HCT116 (cell line): ENCODE data around the gene HIPK2. TPM values are rescaled to one million over a fixed set of nuclear protein-coding genes. Genes with fewer than 3 reads are reported as not detected.
A peak's percentile ranks its signal among the peaks of the same experiment; 100 is the strongest.

Source experiments
- ATAC-seq: fragments of 200-7000 bp; cut with Tn5 transposase; 2 replicates; pipeline ENCODE4 v1.9.1; 2020; ENCODE audit warnings: mild to moderate bottlenecking, moderate library complexity
- BruUV-seq: library from RNA; stranded (reverse); fragments of 400-500 nt; replicated peaks from 2 replicates; lab custom pipeline; 2021; lab: Mats Ljungman, UMichigan
- CTCF ChIA-PET: fragments of 300-600 bp; sonication (Branson Sonifier 250); formaldehyde crosslinking; loops from one replicate; lab custom pipeline; 2021; ENCODE audit warnings: antibody characterized with exemption; lab: Charles Lee
- POLR2A ChIA-PET: fragments of 300-600, 350-600 bp; sonication (Branson Sonifier 250); formaldehyde crosslinking; loops from one replicate; lab custom pipeline; 2021; ENCODE audit warnings: antibody characterized with exemption; lab: Charles Lee
- RAD21 ChIA-PET, 2 experiments: fragments of 300-600 bp; sonication (Branson Sonifier 250); formaldehyde crosslinking; loops; one replicate each; lab custom pipeline; 2023; ENCODE audit warnings: low total read pairs in 2 of 2; ENCODE audit not compliant: uncharacterized antibody in 2 of 2, unreplicated experiment in 2 of 2, low non-redundant PET in 1 of 2; lab: Charles Lee
- DNase-seq: peaks from one replicate; pipeline ENCODE4 v3.0.0-alpha.2; 2010; ENCODE audit warnings: low read depth, low spot score
- H2AFZ ChIP-seq: fragments of 200-600 bp; shearing (Covaris generic), sonication (generic); 2 replicates; pipeline ENCODE4 v1.6.1; 2017; ENCODE audit warnings: low read depth, mixed run types, mixed read lengths, antibody characterized with exemption, low read length; ENCODE audit not compliant: poor library complexity, severe bottlenecking
- H3K27ac ChIP-seq: 2 replicates; pipeline ENCODE4 v1.5.1; 2012; ENCODE audit warnings: low read depth, low read length
- H3K27me3 ChIP-seq: fragments of 200-600 bp; sonication (generic); 2 replicates; pipeline ENCODE4 v1.6.1; 2016; ENCODE audit warnings: mixed run types, low read length, mixed read lengths; ENCODE audit not compliant: insufficient read depth
- H3K36me3 ChIP-seq, 2 experiments: fragments of 200-500 bp in 1 of 2; fragments of 200-600 bp in 1 of 2; sonication (Bioruptor generic) in 1 of 2; sonication (generic) in 1 of 2; 2 replicates each; pipeline versions ENCODE4 v1.5.1 to v1.6.1; 2014 to 2016; ENCODE audit warnings: low read length in 2 of 2, inconsistent platforms in 1 of 2, mixed read lengths in 1 of 2, mixed run types in 1 of 2; ENCODE audit not compliant: insufficient read depth in 2 of 2, control insufficient read depth in 1 of 2
- H3K4me1 ChIP-seq, 2 experiments: fragments of 200-600 bp in 1 of 2; sonication (generic) in 1 of 2; 2 replicates each; pipeline versions ENCODE4 v1.5.1 to v1.6.1; 2012 to 2017; ENCODE audit warnings: low read length in 2 of 2, inconsistent platforms in 1 of 2, mild to moderate bottlenecking in 1 of 2, mixed read lengths in 1 of 2, mixed run types in 1 of 2, moderate library complexity in 1 of 2; ENCODE audit not compliant: insufficient read depth in 2 of 2, control insufficient read depth in 1 of 2
- H3K4me2 ChIP-seq: fragments of 200-600 bp; sonication (generic); 2 replicates; pipeline ENCODE4 v1.6.1; 2017; ENCODE audit warnings: mixed run types, low read length, mixed read lengths
- H3K4me3 ChIP-seq, 2 experiments: fragments of 200-600 bp in 1 of 2; sonication (generic) in 1 of 2; replicated peaks in 1 of 2; 2 replicates each; pipeline ENCODE4 v1.5.1; 2011 to 2016; ENCODE audit warnings: low read length in 2 of 2, control low read depth in 1 of 2, low read depth in 1 of 2, mild to moderate bottlenecking in 1 of 2, mixed read lengths in 1 of 2, mixed run types in 1 of 2
- H3K79me2 ChIP-seq: fragments of 200-600 bp; sonication (generic); 2 replicates; pipeline ENCODE4 v1.6.1; 2017; ENCODE audit warnings: mild to moderate bottlenecking, mixed run types, low read length, moderate library complexity, mixed read lengths; ENCODE audit not compliant: insufficient read depth
- H3K9ac ChIP-seq: fragments of 200-600 bp; sonication (generic); 2 replicates; pipeline ENCODE4 v1.6.1; 2016; ENCODE audit warnings: low read length, mixed read lengths
- H3K9me2 ChIP-seq: fragments of 200-600 bp; sonication (generic), shearing (Covaris generic); 2 replicates; pipeline ENCODE4 v1.6.1; 2017; ENCODE audit warnings: mixed run types, mild to moderate bottlenecking, moderate library complexity; ENCODE audit not compliant: insufficient read depth
- H3K9me3 ChIP-seq, 2 experiments: fragments of 200-500 bp in 1 of 2; fragments of 200-600 bp in 1 of 2; sonication (Bioruptor generic) in 1 of 2; sonication (generic) in 1 of 2; 2 replicates each; pipeline ENCODE4 v1.6.1; 2014 to 2017; ENCODE audit warnings: low read length in 2 of 2, mixed read lengths in 2 of 2, inconsistent platforms in 1 of 2, low read depth in 1 of 2, mild to moderate bottlenecking in 1 of 2, mixed run types in 1 of 2, moderate library complexity in 1 of 2; ENCODE audit not compliant: control insufficient read depth in 1 of 2, insufficient read depth in 1 of 2
- H4K20me1 ChIP-seq: fragments of 200-600 bp; sonication (generic), shearing (Covaris generic); 2 replicates; pipeline ENCODE4 v1.6.1; 2017; ENCODE audit warnings: mixed run types, mild to moderate bottlenecking, moderate library complexity; ENCODE audit not compliant: insufficient read depth
- FOSL1 ChIP-seq: IDR thresholded peaks from 2 replicates; pipeline ENCODE4 v1.6.1; 2012; ENCODE audit warnings: low read depth
- JUND ChIP-seq: IDR thresholded peaks from 2 replicates; pipeline ENCODE4 v1.6.1; 2012
- MAX ChIP-seq: IDR thresholded peaks from 2 replicates; pipeline ENCODE4 v1.6.1; 2012
- RAD21 ChIP-seq: IDR thresholded peaks from 2 replicates; pipeline ENCODE4 v1.6.1; 2012; ENCODE audit warnings: low read depth, mild to moderate bottlenecking
- SP1 ChIP-seq: IDR thresholded peaks from 2 replicates; pipeline ENCODE4 v1.6.1; 2012; ENCODE audit warnings: low read depth
- SRF ChIP-seq: IDR thresholded peaks from 2 replicates; pipeline ENCODE4 v1.6.1; 2012; ENCODE audit warnings: low read depth
- YY1 ChIP-seq: IDR thresholded peaks from 2 replicates; pipeline ENCODE4 v1.6.1; 2011; ENCODE audit warnings: low read length, low read depth, moderate library complexity, mild to moderate bottlenecking; ENCODE audit not compliant: insufficient replicate concordance; ENCODE audit errors: extremely low read depth
- ZFX ChIP-seq: fragments of 450-650 bp; IDR thresholded peaks from 2 replicates; pipeline ENCODE4 v1.6.1; 2017
- intact Hi-C: fragments of 100-400 bp; cut with micrococcal nuclease; formaldehyde crosslinking; loops from 2 replicates; pipeline ENCODE4 v1.10.0; 2022
- total RNA-seq: library from RNA; stranded (reverse); gene quantifications from one replicate; pipeline ENCODE4 v1.2.1, GENCODE V29; 2021; ENCODE audit not compliant: unreplicated experiment
- TF ChIP-seq, protein P1 (sequence below), 3 experiments: fragments of 200-600 bp in 1 of 3; sonication (generic) in 1 of 3; IDR thresholded peaks in 2 of 3; conservative IDR thresholded peaks in 1 of 3; 2 replicates each; pipeline ENCODE4 v1.5.1; 2012 to 2017; ENCODE audit warnings: low read depth in 2 of 3, low read length in 2 of 3, antibody characterized with exemption in 1 of 3, borderline replicate concordance in 1 of 3, control low read depth in 1 of 3, mild to moderate bottlenecking in 1 of 3, mixed read lengths in 1 of 3, mixed run types in 1 of 3, moderate library complexity in 1 of 3; ENCODE audit not compliant: insufficient read depth in 1 of 3

The HIPK2 gene
- total RNA-seq, 1 experiment from 2014 or later = 49.5 TPM

- ATAC-seq = peak; percentile 59
- no peak overlapping the region for H3K4me3 ChIP-seq
- no peaks in the 10 kb centered on the region for H3K9me3 ChIP-seq
- POLR2A ChIA-PET = no interaction called here
- no peaks in the 10 kb centered on the region for H4K20me1 ChIP-seq
- RAD21 ChIA-PET = no interaction called here
- peaks cover 21% of the 10 kb centered on the region; the same call in 1 of the 2 replicates for H3K79me2 ChIP-seq
- no peak overlapping the region for H3K4me2 ChIP-seq
- no TSS peak for BruUV-seq
- TF ChIP-seq, protein P1, sequence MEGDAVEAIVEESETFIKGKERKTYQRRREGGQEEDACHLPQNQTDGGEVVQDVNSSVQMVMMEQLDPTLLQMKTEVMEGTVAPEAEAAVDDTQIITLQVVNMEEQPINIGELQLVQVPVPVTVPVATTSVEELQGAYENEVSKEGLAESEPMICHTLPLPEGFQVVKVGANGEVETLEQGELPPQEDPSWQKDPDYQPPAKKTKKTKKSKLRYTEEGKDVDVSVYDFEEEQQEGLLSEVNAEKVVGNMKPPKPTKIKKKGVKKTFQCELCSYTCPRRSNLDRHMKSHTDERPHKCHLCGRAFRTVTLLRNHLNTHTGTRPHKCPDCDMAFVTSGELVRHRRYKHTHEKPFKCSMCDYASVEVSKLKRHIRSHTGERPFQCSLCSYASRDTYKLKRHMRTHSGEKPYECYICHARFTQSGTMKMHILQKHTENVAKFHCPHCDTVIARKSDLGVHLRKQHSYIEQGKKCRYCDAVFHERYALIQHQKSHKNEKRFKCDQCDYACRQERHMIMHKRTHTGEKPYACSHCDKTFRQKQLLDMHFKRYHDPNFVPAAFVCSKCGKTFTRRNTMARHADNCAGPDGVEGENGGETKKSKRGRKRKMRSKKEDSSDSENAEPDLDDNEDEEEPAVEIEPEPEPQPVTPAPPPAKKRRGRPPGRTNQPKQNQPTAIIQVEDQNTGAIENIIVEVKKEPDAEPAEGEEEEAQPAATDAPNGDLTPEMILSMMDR (IDR thresholded peaks at IDR 0.05 in 2 of 3, conservative IDR thresholded peaks at IDR 0.05 in 1 of 3; ENCODE audit: borderline replicate concordance in 1 of 3, insufficient read depth in 1 of 3, low read depth in 2 of 3, low read length in 2 of 3) = peak in 2 of 3 experiments; percentile 41 to 46; a peak in 4 of 6 replicates
- TF ChIP-seq RAD21 = peak; percentile 38; the same call in 1 of the 2 replicates
- TF ChIP-seq JUND = no peak
- H3K4me1 ChIP-seq = 0 out of 4 replicates have a peak, but pooled peaks cover 0 to 4% of the 10 kb centered on the region in 2 experiments
- H2AFZ ChIP-seq = no peak overlapping the region
- H3K36me3 ChIP-seq = 0 out of 4 replicates have a peak, but pooled peaks cover 0 to 3% of the 10 kb centered on the region in 2 experiments
- no peak overlapping the region for H3K9ac ChIP-seq
- no peaks in the 10 kb centered on the region for H3K27me3 ChIP-seq
- no peak overlapping the region for H3K27ac ChIP-seq
- DNase-seq = no peak
- intact Hi-C loops = no loop called here
- CTCF ChIA-PET = no interaction called here
- H3K9me2 ChIP-seq = no peaks in the 10 kb centered on the region
These were observed 77.9 kb downstream of the HIPK2 start for GRCh38 chr7:139699640-139700504.

DNA sequence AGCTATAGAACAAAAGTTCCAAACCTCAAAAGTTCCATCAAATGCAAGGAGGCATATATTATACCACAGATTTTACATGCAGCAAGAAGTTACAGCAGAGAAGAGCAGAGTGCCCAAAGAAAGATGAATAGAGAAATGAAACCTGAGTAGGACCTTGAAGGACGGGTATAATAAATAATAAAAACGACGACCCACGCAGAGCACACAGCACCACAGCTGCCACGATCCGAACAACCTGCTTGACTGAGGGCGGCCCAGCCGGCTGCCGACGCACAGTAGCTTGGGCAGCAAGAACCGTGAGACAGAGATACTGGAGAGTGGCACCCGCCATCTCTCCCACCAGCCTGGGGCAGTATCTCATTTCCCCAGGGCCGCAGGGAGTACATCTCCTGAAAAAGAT is 79.0 kb downstream of the HIPK2 start:
- no peak overlapping the region for H3K9ac ChIP-seq
- ATAC-seq = no peak
- H3K36me3 ChIP-seq = 0 out of 4 replicates have a peak, but pooled peaks cover 0 to 3% of the 10 kb centered on the region in 2 experiments
- H3K27ac ChIP-seq = no peak overlapping the region
- no TSS peak for BruUV-seq
- no peaks in the 10 kb centered on the region for H3K9me2 ChIP-seq
- H4K20me1 ChIP-seq = no peaks in the 10 kb centered on the region
- H2AFZ ChIP-seq = no peak overlapping the region
- peaks cover 11% of the 10 kb centered on the region; the same call in 1 of the 2 replicates for H3K79me2 ChIP-seq
- H3K4me3 ChIP-seq = no peak overlapping the region
- POLR2A ChIA-PET = no interaction called here
- H3K4me2 ChIP-seq = no peak overlapping the region
- CTCF ChIA-PET = no interaction called here
- intact Hi-C loops = no loop called here
- no peak for DNase-seq
- TF ChIP-seq FOSL1 (no peak), SRF (no peak), ZFX (no peak), SP1 (no peak), YY1 (no peak), RAD21 (no peak), MAX (no peak)
- RAD21 ChIA-PET = no interaction called here
- H3K9me3 ChIP-seq = no peaks in the 10 kb centered on the region
- H3K4me1 ChIP-seq = 0 out of 4 replicates have a peak, but pooled peaks cover 0 to 4% of the 10 kb centered on the region in 2 experiments
- no peaks in the 10 kb centered on the region for H3K27me3 ChIP-seq
